Epithelial cell of esophagus (primary cell): ENCODE measurements around the gene GNG13.
A peak's percentile ranks its signal among the peaks of the same experiment; 100 is the strongest.
"Not testable (repeated sequence)": the region's sequence is repeated elsewhere in the genome, so short reads cannot be mapped to it uniquely, and the experiment has no call there.

Source experiments
- DNase-seq: peaks from one replicate; pipeline ENCODE4 v3.0.0; 2010; ENCODE audit warnings: low read depth
- H3K4me3 ChIP-seq: 2 replicates; pipeline ENCODE4 v1.5.1; 2011; ENCODE audit warnings: mild to moderate bottlenecking, low read length, control low read depth
- TF ChIP-seq, protein P1 (sequence below): IDR thresholded peaks from 2 replicates; pipeline ENCODE4 v1.5.1; 2011; ENCODE audit warnings: low read depth, mild to moderate bottlenecking, low read length, control low read depth, inconsistent platforms; ENCODE audit not compliant: insufficient read depth; ENCODE audit errors: missing control alignments

Gene GNG13

DNA sequence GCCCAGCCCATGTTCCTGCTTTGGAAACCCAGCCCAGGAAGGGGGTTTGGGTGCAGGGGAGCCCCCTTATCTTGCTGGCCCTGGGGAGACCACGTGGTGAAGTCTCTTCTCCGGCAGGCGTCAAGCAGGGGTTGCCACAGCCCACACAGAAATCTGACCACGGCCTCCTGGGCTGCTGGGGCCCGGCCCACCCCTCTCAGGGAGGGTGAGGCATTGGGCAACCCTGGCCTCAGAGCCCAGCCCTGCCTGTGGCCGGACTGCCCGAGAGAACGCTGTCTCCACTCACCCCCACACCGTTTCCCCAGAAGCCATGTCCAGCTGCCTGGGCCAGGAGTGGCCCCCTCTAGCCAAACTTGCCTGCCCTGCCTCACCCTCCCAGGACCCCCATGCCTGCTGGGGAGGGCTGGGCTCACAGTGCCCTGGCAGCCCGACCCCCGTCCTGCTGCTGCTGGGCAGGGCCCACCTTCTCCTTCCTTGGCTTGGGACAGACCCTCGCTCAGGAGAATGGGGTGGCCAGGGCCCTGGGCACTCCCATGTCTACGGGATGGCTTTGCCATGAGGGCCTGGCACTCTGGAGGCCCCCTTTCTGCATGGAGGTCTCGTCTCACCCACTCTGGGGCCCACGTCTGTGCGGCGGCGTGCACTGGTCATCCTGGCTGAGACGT, 19.1 kb downstream of the GNG13 start:
- no peak overlapping the region for H3K4me3 ChIP-seq
- DNase-seq = no peak
- TF ChIP-seq, protein P1, sequence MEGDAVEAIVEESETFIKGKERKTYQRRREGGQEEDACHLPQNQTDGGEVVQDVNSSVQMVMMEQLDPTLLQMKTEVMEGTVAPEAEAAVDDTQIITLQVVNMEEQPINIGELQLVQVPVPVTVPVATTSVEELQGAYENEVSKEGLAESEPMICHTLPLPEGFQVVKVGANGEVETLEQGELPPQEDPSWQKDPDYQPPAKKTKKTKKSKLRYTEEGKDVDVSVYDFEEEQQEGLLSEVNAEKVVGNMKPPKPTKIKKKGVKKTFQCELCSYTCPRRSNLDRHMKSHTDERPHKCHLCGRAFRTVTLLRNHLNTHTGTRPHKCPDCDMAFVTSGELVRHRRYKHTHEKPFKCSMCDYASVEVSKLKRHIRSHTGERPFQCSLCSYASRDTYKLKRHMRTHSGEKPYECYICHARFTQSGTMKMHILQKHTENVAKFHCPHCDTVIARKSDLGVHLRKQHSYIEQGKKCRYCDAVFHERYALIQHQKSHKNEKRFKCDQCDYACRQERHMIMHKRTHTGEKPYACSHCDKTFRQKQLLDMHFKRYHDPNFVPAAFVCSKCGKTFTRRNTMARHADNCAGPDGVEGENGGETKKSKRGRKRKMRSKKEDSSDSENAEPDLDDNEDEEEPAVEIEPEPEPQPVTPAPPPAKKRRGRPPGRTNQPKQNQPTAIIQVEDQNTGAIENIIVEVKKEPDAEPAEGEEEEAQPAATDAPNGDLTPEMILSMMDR = no peak

DNA sequence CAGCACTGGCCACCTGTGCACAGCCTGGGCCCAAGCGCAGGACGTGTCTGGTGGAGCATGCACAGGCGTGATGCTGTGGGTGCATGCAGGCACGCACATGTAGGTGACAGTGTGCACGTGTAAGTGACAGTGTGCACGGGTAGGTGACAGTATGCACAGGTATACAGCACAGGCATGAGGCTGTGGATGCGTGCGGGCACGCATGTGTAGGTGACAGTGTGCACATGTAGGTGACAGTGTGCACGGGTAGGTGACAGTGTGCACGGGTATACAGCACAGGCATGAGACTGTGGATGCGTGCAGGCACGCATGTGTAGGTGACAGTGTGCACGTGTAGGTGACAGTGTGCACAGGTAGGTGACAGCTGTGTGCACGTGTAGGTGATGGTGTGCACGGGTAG, 20.2 kb downstream of the GNG13 start:
- no peak overlapping the region for H3K4me3 ChIP-seq
- DNase-seq = no peak
- TF ChIP-seq, protein P1 = no peak

DNA sequence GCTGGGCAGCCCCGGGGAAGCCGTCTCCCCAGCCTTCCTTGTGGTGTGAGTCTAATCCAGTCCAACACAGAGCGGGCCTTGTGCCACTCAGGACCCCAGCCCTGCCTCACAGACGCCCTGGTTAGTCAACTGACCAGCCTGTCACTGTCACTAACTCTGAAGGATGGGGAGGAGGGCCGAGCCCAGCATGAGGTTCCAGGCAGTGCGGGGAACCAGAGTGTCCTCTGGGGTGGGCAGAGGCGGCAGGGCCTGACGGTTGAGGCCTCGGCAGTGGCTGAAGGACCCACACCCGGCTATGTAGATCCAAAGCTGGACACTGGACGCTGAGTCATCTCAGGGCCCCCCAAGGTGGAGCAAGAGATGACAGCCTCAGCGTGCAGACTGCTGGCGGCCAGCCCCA, 21.0 kb downstream of the GNG13 start:
- TF ChIP-seq, protein P1 = no peak
- H3K4me3 ChIP-seq = no peak overlapping the region
- DNase-seq = no peak

DNA sequence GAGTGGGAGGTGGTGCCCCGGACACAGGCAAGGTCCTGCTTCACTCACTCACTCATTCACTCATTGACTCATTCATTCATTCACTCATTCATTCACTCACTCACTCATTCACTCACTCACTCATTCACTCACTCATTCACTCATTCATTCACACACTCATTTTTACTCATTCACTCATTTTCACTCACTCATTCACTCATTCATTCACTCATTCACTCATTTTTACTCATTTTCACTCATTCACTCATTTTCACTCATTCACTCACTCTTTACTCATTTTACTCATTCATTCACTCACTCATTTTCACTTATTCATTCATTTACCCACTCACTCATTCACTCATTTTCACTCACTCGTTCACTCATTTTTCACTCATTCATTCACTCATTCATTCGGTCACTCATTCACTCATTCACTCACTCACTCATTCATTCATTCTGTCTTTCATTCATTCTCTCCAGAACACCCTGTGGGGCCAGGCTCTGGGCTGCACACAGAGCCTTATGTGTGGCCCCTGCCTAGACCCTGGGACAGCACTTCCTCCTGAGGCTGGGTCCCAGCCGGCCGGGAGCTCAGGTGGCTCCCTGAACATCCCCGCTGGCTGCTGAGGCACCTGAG, 21.5 kb downstream of the GNG13 start:
- H3K4me3 ChIP-seq = no peak overlapping the region
- DNase-seq = no peak
- TF ChIP-seq, protein P1 = no peak

DNA sequence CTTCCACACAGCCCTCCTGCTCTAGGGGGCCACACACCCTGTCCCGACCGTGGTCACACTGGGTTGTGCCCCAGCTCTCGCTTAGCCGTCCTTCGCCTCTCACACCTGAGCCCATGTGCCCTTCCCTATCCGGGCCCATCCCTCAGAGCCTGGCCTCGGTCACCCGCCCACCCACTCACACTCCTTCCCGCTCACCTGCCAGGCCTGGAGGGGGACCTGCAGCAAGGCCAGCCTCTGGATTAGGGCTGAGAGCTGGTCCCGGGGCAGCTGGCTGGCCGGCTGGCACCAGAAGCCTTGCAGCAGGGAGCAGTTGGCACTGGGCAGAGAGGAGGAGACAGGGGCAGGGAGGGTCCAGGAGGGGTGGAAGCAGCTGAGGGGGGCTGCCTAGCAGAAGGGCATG, 22.1 kb downstream of the GNG13 start:
- no peak overlapping the region for H3K4me3 ChIP-seq
- TF ChIP-seq, protein P1 = no peak
- no peak for DNase-seq

DNA sequence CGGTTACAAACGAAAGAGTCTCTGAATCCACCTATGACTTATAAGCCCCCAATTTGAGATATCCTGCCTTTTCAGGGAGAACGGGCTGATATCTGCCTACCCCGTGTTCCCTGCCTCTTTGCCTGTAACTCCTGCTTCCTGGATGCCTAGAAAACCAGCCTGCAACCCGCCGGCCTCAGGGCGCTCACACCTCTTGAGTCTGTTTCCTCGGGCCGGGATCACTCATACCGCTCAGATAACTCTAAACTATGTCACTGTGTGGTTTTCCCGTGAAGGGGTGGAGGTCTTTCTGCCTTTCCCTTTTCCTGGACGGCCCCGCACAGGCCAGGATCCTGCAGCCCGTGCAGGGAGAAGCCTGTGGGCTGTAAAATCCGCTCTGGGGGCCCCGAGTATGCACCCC, 22.7 kb downstream of the GNG13 start:
- no peak overlapping the region for H3K4me3 ChIP-seq
- TF ChIP-seq, protein P1 = no peak
- DNase-seq = peak; percentile 40

DNA sequence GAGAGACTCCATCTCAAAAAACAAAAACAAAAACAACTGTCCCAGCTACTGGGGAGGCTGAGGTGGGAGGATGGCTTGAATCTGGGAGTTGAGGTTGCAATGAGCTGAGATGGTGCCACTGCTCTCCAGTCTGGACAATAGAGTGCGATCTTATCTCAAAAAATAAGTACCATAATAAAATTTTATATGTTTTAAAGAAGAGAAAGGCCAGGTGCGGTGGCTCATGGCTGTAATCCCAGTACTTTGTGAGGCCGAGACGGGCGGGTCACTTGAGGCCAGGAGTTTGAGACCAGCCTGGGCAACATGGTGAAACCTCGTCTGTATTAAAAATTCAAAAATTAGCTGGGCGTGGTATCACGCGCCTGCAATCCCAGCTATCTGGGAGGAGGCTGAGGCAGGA, 23.7 kb downstream of the GNG13 start:
- TF ChIP-seq, protein P1 = no peak
- DNase-seq = no peak
- H3K4me3 ChIP-seq = no peak overlapping the region

DNA sequence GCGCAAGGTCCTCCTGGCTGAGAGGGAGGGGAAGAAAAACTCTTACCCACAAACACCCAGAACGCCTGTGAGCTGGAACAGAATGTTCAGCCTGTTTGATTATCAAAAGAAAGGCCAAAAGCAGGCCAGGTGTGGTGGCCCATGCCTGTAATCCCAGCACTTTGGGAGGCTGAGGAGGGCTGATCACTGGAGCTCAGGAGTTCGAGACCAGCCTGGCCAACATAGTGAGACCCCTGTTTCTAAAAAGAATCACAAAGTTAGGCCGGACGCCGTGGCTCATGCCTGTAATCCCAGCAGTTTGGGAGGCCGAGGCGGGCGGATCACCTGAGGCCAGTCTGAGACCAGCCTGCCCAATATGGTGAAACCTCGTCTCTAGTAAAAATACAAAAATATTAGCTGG, 24.2 kb downstream of the GNG13 start:
- not testable (repeated sequence) for H3K4me3 ChIP-seq, DNase-seq
